CD4-positive, alpha-beta T cell (primary cell): Measurements from ENCODE around the gene SF3A2. TPM values are rescaled to one million over a fixed set of nuclear protein-coding genes. Genes with fewer than 3 reads are reported as not detected.
"Not testable (repeated sequence)": the region's sequence is repeated elsewhere in the genome, so short reads cannot be mapped to it uniquely, and the experiment has no call there.

Experiments
- ATAC-seq: fragments of 200-7000 bp; cut with Tn5 transposase; one replicate; pipeline ENCODE4 v1.10.0; 2022; ENCODE audit warnings: mild to moderate bottlenecking; ENCODE audit not compliant: poor library complexity
- CTCF ChIA-PET: fragments of 350-600 bp; sonication (Branson Sonifier 250); formaldehyde crosslinking; loops from one replicate; lab custom pipeline; 2021; ENCODE audit warnings: antibody characterized with exemption, inconsistent platforms; lab: Charles Lee
- POLR2A ChIA-PET: fragments of 350-600 bp; sonication (Branson Sonifier 250); formaldehyde crosslinking; loops from one replicate; lab custom pipeline; 2021; ENCODE audit warnings: antibody characterized with exemption, inconsistent platforms; lab: Charles Lee
- DNase-seq, 14 experiments: peaks; one replicate each; pipeline ENCODE4 v3.0.0-alpha.2; 2013 to 2020; ENCODE audit warnings: mixed read lengths in 2 of 14
- H3K27ac ChIP-seq, 2 donors: one replicate each; pipeline versions ENCODE4 v1.5.1 to v1.7.0; 2013; ENCODE audit warnings: low read length in 2 of 2, low read depth in 1 of 2, mild to moderate bottlenecking in 1 of 2
- H3K27me3 ChIP-seq, 2 experiments: 1 replicate in 1 of 2; 2 replicates in 1 of 2; pipeline versions ENCODE4 v1.6.1 to v1.7.0; 2013; ENCODE audit warnings: low read length in 2 of 2, control low read depth in 1 of 2, mild to moderate bottlenecking in 1 of 2, moderate library complexity in 1 of 2; ENCODE audit not compliant: insufficient read depth in 2 of 2, control insufficient read depth in 1 of 2
- H3K36me3 ChIP-seq: one replicate; pipeline ENCODE4 v1.6.1; 2013; ENCODE audit warnings: low read length, control low read depth; ENCODE audit not compliant: insufficient read depth
- H3K4me1 ChIP-seq: one replicate; pipeline ENCODE4 v1.6.1; 2013; ENCODE audit warnings: low read length, control low read depth; ENCODE audit not compliant: insufficient read depth
- H3K4me3 ChIP-seq: one replicate; pipeline ENCODE4 v1.5.1; 2013; ENCODE audit warnings: mild to moderate bottlenecking, low read length, moderate library complexity
- H3K9me3 ChIP-seq, 2 experiments: 1 replicate in 1 of 2; 2 replicates in 1 of 2; pipeline versions ENCODE4 v1.6.1 to v1.7.0; 2013; ENCODE audit warnings: low read length in 2 of 2, mild to moderate bottlenecking in 2 of 2, control low read depth in 1 of 2, moderate library complexity in 1 of 2; ENCODE audit not compliant: control insufficient read depth in 1 of 2, insufficient read depth in 1 of 2
- H3K27ac Mint-ChIP-seq: one replicate; pipeline ENCODE4 v1.8.0; 2020; ENCODE audit warnings: mixed read lengths
- H3K27me3 Mint-ChIP-seq: one replicate; pipeline ENCODE4 v1.8.0; 2021; ENCODE audit warnings: mixed read lengths
- H3K36me3 Mint-ChIP-seq: one replicate; pipeline ENCODE4 v1.8.0; 2021; ENCODE audit warnings: low read depth, mixed read lengths
- H3K4me1 Mint-ChIP-seq: one replicate; pipeline ENCODE4 v1.8.0; 2021; ENCODE audit warnings: low read depth, mixed read lengths
- H3K4me3 Mint-ChIP-seq: one replicate; pipeline ENCODE4 v1.8.0; 2020; ENCODE audit warnings: mild to moderate bottlenecking, mixed read lengths
- H3K9me3 Mint-ChIP-seq: one replicate; pipeline ENCODE4 v1.8.0; 2020; ENCODE audit warnings: mixed read lengths
- CTCF ChIP-seq: fragments of 200-600 bp; IDR thresholded peaks from one replicate; pipeline ENCODE4 v1.8.0; 2022; ENCODE audit warnings: antibody characterized with exemption, mild to moderate bottlenecking
- intact Hi-C, 2 experiments: fragments of 100-400 bp; cut with DNase I in 1 of 2; cut with micrococcal nuclease in 1 of 2; formaldehyde crosslinking; loops; one replicate each; pipeline versions ENCODE4 v1.15.1 to v1.9.0; 2023 to 2025; cut with DNase I, micrococcal nuclease
- total RNA-seq, 174 experiments: library from RNA in 2 of 174; stranded (reverse) in 2 of 174; gene quantifications; one replicate each; pipeline ENCODE4 v1.2.3 and lab custom pipeline; 2021 to 2026

SF3A2 gene
- total RNA-seq, 2 experiments from 2014 or later = 186 to 194 TPM

DNA sequence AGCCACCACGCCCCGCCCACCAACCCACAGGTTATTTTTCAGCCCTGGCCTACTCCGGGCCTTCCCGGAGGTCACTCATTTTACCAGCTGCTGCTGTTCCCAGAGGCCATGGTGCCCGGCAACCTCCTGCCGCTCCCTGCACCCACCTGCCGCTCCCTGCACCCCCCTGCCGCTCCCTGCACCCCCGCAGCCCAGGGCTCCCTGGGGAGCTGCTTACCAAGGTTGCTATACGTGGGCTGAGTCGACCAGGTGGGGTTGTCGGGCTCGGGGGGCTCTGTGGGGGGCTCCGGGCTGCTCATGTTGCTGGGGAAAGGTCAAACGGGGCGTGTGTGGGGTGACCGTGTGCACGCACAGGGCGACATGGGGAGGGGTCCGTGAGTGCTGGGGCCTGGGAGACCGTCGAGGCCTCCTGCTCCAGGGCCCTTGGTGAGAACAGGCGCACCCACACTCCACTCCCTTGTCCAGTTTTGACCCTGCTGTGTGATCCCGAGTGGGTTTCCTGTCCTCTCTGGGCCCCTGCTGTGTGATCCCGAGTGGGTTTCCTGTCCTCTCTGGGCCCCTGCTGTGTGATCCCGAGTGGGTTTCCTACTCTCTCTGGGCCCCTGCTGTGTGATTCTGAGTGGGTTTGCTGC is 44.1 kb downstream of the SF3A2 start:
- intact Hi-C loops = no loop called here
- Histone ChIP-seq H3K9me3 (no peaks in the 10 kb centered on the region), H3K36me3 (peaks cover 6% of the 10 kb centered on the region), H3K4me1 (peaks cover 25% of the 10 kb centered on the region), H3K4me3 (no peak overlapping the region), H3K27me3 (no peaks in the 10 kb centered on the region), H3K27ac (no peak overlapping the region)
- TF ChIP-seq CTCF = no peak
- Mint-ChIP-seq H3K4me3 (no peak overlapping the region), H3K36me3 (peaks cover 4% of the 10 kb centered on the region), H3K9me3 (no peaks in the 10 kb centered on the region), H3K4me1 (peaks cover 15% of the 10 kb centered on the region), H3K27ac (no peak overlapping the region), H3K27me3 (no peaks in the 10 kb centered on the region)
- ChIA-PET CTCF (no interaction called here), POLR2A (interaction anchor here (1.2 to 1.4 kb wide), 2 partner anchors 8 to 23 kb away, joined by 3 to 4 read pairs; no protein-coding TSS in a partner anchor)
- ATAC-seq (no peak), DNase-seq (peak in 1 of 14 experiments; percentile 31)

GRCh38 chr19:2281265-2282061 is 44.8 kb downstream of the SF3A2 start:
- H3K27me3 Mint-ChIP-seq, H3K9me3 Mint-ChIP-seq, H3K9me3 ChIP-seq, H3K27me3 ChIP-seq, H3K36me3 Mint-ChIP-seq, H3K27ac ChIP-seq, H3K36me3 ChIP-seq, ATAC-seq, CTCF ChIA-PET, H3K27ac Mint-ChIP-seq, intact Hi-C loops: not testable (repeated sequence)
- Histone ChIP-seq H3K4me1 (peaks cover 25% of the 10 kb centered on the region), H3K4me3 (peak overlapping the region; percentile 37)
- POLR2A ChIA-PET = interaction anchor here (1.9 kb wide), 1 partner anchor 10 kb away, joined by 7 read pairs; no protein-coding TSS in a partner anchor
- Mint-ChIP-seq H3K4me3 (peak overlapping the region; percentile 11), H3K4me1 (peaks cover 15% of the 10 kb centered on the region)
- DNase-seq = peak in 1 of 14 experiments; percentile 26

DNA sequence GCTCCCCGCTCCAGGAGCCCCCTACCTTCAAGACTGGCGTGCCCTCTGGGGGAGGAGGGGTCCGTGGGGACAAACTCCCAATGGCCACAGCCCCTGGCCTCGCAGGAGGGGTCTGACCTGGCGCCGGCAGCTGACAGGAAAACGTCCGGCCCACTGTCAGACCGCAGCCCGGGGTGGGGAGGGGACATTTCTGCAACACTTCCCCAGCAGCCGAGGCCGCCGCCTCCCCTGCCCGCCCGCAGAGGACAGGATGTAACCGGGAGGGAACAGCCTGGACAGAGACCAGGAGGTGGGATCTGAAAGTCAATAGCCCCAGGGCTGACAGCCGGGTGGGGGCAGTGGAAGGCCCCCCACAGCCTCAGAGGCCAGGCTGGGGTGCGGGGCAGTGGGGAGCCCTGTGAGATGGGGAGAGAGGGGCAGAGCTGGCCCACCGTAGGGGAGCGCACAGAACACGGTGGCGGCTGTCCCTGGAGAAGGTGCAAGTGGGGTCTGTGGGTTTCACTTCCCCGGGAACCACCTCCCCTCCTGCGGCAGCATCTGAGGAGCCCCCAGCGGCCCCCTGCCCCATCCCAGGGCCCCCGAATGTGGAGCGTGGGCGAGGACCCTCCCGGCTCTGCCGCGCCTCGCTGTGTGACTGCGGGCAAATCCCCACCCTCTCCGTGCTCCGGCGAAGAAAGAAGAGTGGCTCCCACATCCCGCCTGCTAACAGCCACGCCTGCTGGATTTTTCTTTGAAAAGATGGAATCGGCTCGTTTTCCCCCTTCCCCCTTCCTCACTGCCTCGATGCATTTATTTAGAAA is 45.6 kb downstream of the SF3A2 start, which contains the start of gene PEAK3:
Gene PEAK3, minus strand, starts transcription at position 114 of the 800 bp plus-strand sequence. CDS start 1,244 bp downstream, outside the sequence.
- H3K9me3 ChIP-seq = no peaks in the 10 kb centered on the region
- Mint-ChIP-seq H3K4me1 (peaks cover 15% of the 10 kb centered on the region), H3K27me3 (no peaks in the 10 kb centered on the region), H3K27ac (peak within 1 kb of the TSS; percentile 27), H3K36me3 (peaks cover under 1% of the 10 kb centered on the region), H3K9me3 (no peaks in the 10 kb centered on the region), H3K4me3 (peak within 1 kb of the TSS; percentile 51)
- ChIA-PET CTCF (no interaction called here), POLR2A (interaction anchor here (1.9 kb wide), 1 partner anchor 9 kb away, joined by 7 read pairs; no protein-coding TSS in a partner anchor)
- peak in 6 of 14 experiments; percentile 24 to 72 (median 52) for DNase-seq
- H3K27ac ChIP-seq = no peak within 1 kb of the TSS
- intact Hi-C loops = no loop called here
- ATAC-seq = peak; percentile 38
- peaks cover 25% of the 10 kb centered on the region for H3K4me1 ChIP-seq
- H3K27me3 ChIP-seq = no peaks in the 10 kb centered on the region
- no peaks in the 10 kb centered on the region for H3K36me3 ChIP-seq
- TF ChIP-seq CTCF = no peak
- peak within 1 kb of the TSS; percentile 37 for H3K4me3 ChIP-seq
